Calu3 (cell line): ENCODE measurements around the gene DBF4B. TPM values are rescaled to one million over a fixed set of nuclear protein-coding genes. Genes with fewer than 3 reads are reported as not detected.

Source experiments
- Bru-seq: library from RNA; stranded (reverse); fragments of 400-500 nt; gene quantifications from one replicate; lab custom pipeline; 2021; lab: Mats Ljungman, UMichigan
- BruChase-seq, 2 experiments: library from RNA; stranded (reverse); fragments of 400-500 nt; gene quantifications; one replicate each; lab custom pipeline; 2021; lab: Mats Ljungman, UMichigan
- BruUV-seq: library from RNA; stranded (reverse); fragments of 400-500 nt; replicated peaks from 2 replicates; lab custom pipeline; 2021; lab: Mats Ljungman, UMichigan
- CTCF ChIA-PET: fragments of 300-600 bp; sonication (Branson Sonifier 250); formaldehyde crosslinking; loops from one replicate; lab custom pipeline; 2022; ENCODE audit warnings: antibody characterized with exemption; lab: Charles Lee
- DNase-seq: peaks from one replicate; pipeline ENCODE4 v3.0.0; 2022
- H3K27ac Mint-ChIP-seq: one replicate; pipeline ENCODE4 v1.8.0; 2022; ENCODE audit warnings: mixed read lengths; ENCODE audit not compliant: unreplicated experiment
- H3K27me3 Mint-ChIP-seq: one replicate; pipeline ENCODE4 v1.8.0; 2022; ENCODE audit warnings: mixed read lengths; ENCODE audit not compliant: unreplicated experiment
- H3K36me3 Mint-ChIP-seq: one replicate; pipeline ENCODE4 v1.8.0; 2022; ENCODE audit warnings: mild to moderate bottlenecking, moderate library complexity, mixed read lengths; ENCODE audit not compliant: insufficient read depth, unreplicated experiment
- H3K4me1 Mint-ChIP-seq: one replicate; pipeline ENCODE4 v1.8.0; 2022; ENCODE audit warnings: mild to moderate bottlenecking, low read depth, mixed read lengths; ENCODE audit not compliant: unreplicated experiment
- H3K4me3 Mint-ChIP-seq: one replicate; pipeline ENCODE4 v1.8.0; 2022; ENCODE audit warnings: mild to moderate bottlenecking, low read depth, moderate library complexity, mixed read lengths; ENCODE audit not compliant: unreplicated experiment
- H3K9me3 Mint-ChIP-seq: one replicate; pipeline ENCODE4 v1.8.0; 2022; ENCODE audit warnings: low read depth, mixed read lengths; ENCODE audit not compliant: unreplicated experiment
- CTCF ChIP-seq: fragments of 200-600 bp; IDR thresholded peaks from one replicate; pipeline ENCODE4 v1.8.0; 2022; ENCODE audit warnings: antibody characterized with exemption; ENCODE audit not compliant: unreplicated experiment
- intact Hi-C: fragments of 100-400 bp; cut with micrococcal nuclease; formaldehyde crosslinking; loops from one replicate; pipeline ENCODE4 v1.10.0; 2022; ENCODE audit not compliant: unreplicated experiment
- long read RNA-seq: library from polyadenylated mRNA; stranded (forward); transcript quantifications from one replicate; pipeline ENCODE4 v2.0.0, GENCODE V29; 2022
- total RNA-seq: library from RNA; stranded (reverse); gene quantifications from 2 replicates; pipeline ENCODE4 v1.2.3, GENCODE V29; 2022

Gene DBF4B
- total RNA-seq (44.8 and 47.4 TPM in 2 replicates), Bru-seq, nascent RNA (percentile 75 among the genes with signal in this experiment), BruChase-seq, experiment 1, labeled RNA remaining after a 6-hour chase (percentile 75 among the genes with signal in this experiment), BruChase-seq, experiment 2, labeled RNA remaining after a 2-hour chase (percentile 74 among the genes with signal in this experiment)
- long read RNA-seq, partial matches to known transcripts: 4 of 15 reads
- long read RNA-seq, other reads (novel, unspliced or antisense): 11 of 15 reads

- CTCF ChIA-PET: interaction anchor here (0.5 to 0.9 kb wide), 2 partner anchors 86 to 444 kb away, joined by 3 to 4 read pairs; no protein-coding TSS in a partner anchor
- intact Hi-C loops: no loop called here
- no peaks in the 10 kb centered on the region for H3K27me3 Mint-ChIP-seq
- H3K4me1 Mint-ChIP-seq: no peaks in the 10 kb centered on the region
- BruUV-seq: no TSS peak
- no peaks in the 10 kb centered on the region for H3K36me3 Mint-ChIP-seq
- DNase-seq: peak; percentile 92
- H3K4me3 Mint-ChIP-seq: no peak within 1 kb of the TSS
- H3K27ac Mint-ChIP-seq: no peak within 1 kb of the TSS
- TF ChIP-seq CTCF: no peak
- H3K9me3 Mint-ChIP-seq: no peaks in the 10 kb centered on the region
These were observed at the start of gene DBF4B for GRCh38 chr17:44708401-44709263. DBF4B (plus strand) TSS chr17:44708665; CDS start chr17:44708821, 156 bp downstream.

DNA sequence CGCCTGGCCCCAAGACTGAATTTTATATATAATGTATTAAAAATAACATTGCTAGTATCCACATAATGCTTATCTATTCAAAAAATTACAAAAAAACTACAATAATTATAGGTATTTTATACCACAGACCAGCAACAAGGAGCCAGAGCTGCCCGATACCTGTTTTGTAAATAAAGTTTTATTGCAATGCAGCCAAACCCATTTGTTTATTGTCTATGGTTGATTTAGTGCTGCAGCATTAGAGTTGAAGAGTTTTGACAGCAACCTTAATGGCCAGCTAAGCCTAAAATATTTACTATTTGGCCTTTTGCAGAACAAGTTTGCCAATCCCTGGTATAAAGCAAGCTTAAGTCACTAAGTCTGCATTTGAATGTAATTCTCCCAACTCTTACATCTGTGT is 46.6 kb upstream of the DBF4B start:
- TF ChIP-seq CTCF: no peak
- H3K9me3 Mint-ChIP-seq: no peaks in the 10 kb centered on the region
- no peak overlapping the region for H3K4me3 Mint-ChIP-seq
- CTCF ChIA-PET: no interaction called here
- DNase-seq: no peak
- no peak overlapping the region for H3K27ac Mint-ChIP-seq
- no peaks in the 10 kb centered on the region for H3K4me1 Mint-ChIP-seq
- intact Hi-C loops: no loop called here
- H3K27me3 Mint-ChIP-seq: no peaks in the 10 kb centered on the region
- no peaks in the 10 kb centered on the region for H3K36me3 Mint-ChIP-seq
- BruUV-seq: no TSS peak

- Mint-ChIP-seq H3K27me3 (no peaks in the 10 kb centered on the region), H3K4me3 (no peak overlapping the region), H3K4me1 (no peaks in the 10 kb centered on the region), H3K36me3 (no peaks in the 10 kb centered on the region), H3K9me3 (no peaks in the 10 kb centered on the region), H3K27ac (no peak overlapping the region)
- CTCF ChIA-PET: no interaction called here
- TF ChIP-seq CTCF: no peak
- BruUV-seq: no TSS peak
- DNase-seq: no peak
- intact Hi-C loops: no loop called here
These were observed 45.4 kb upstream of the DBF4B start for GRCh38 chr17:44663095-44663494.

DNA sequence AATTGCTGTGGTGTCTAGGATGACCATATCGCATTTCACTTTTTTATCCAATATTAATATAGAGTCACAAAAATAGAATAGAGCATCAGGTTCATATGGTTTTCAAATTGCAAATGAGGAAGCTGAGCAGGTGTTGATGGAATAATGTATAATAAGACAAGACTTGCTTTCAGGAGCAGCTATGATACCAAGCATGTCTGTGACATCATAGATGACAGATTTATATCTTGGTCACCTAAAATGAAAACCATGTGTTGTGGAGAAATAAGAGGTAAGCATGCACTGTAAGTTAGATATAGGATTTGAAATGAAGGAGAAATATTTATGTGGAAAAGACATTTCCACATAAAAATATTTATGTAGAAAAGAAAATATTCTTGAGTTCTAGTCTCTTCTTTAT is 43.6 kb upstream of the DBF4B start:
- TF ChIP-seq CTCF: no peak
- DNase-seq: no peak
- H3K4me3 Mint-ChIP-seq: no peak overlapping the region
- H3K27ac Mint-ChIP-seq: no peak overlapping the region
- no TSS peak for BruUV-seq
- H3K36me3 Mint-ChIP-seq: no peaks in the 10 kb centered on the region
- intact Hi-C loops: no loop called here
- no peaks in the 10 kb centered on the region for H3K27me3 Mint-ChIP-seq
- H3K9me3 Mint-ChIP-seq: no peaks in the 10 kb centered on the region
- no peaks in the 10 kb centered on the region for H3K4me1 Mint-ChIP-seq
- CTCF ChIA-PET: no interaction called here
